Measurements from ENCODE around the gene CTXN1.
A peak's percentile ranks its signal among the peaks of the same experiment; 100 is the strongest.

CTXN1 gene

GRCh38 chr19:7914598-7915045 lies 11.3 kb downstream of the CTXN1 start, which contains the start of gene TGFBR3L (continued):
- peak; percentile 82 for TF ChIP-seq HIC1 (tag by site-specific recombination; IDR thresholded peaks at IDR 0.05)
- no peak for TF ChIP-seq ZNF776 (tag by site-specific recombination; IDR thresholded peaks at IDR 0.05; ENCODE audit: borderline replicate concordance)
- TF ChIP-seq, protein P1, sequence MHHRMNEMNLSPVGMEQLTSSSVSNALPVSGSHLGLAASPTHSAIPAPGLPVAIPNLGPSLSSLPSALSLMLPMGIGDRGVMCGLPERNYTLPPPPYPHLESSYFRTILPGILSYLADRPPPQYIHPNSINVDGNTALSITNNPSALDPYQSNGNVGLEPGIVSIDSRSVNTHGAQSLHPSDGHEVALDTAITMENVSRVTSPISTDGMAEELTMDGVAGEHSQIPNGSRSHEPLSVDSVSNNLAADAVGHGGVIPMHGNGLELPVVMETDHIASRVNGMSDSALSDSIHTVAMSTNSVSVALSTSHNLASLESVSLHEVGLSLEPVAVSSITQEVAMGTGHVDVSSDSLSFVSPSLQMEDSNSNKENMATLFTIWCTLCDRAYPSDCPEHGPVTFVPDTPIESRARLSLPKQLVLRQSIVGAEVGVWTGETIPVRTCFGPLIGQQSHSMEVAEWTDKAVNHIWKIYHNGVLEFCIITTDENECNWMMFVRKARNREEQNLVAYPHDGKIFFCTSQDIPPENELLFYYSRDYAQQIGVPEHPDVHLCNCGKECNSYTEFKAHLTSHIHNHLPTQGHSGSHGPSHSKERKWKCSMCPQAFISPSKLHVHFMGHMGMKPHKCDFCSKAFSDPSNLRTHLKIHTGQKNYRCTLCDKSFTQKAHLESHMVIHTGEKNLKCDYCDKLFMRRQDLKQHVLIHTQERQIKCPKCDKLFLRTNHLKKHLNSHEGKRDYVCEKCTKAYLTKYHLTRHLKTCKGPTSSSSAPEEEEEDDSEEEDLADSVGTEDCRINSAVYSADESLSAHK (tag by site-specific recombination; IDR thresholded peaks at IDR 0.05) = no peak
- peak; percentile 85 for TF ChIP-seq ZBTB48 (tag by site-specific recombination; IDR thresholded peaks at IDR 0.05)
- TF ChIP-seq ZNF184 (tag by site-specific recombination; IDR thresholded peaks at IDR 0.05) = no peak
- no peak for TF ChIP-seq ZSCAN30 (tag by site-specific recombination; IDR thresholded peaks at IDR 0.05)
- TF ChIP-seq ZNF510 (tag by site-specific recombination; IDR thresholded peaks at IDR 0.05; ENCODE audit: insufficient replicate concordance) = no peak
- TF ChIP-seq ZBTB7A (tag by site-specific recombination; IDR thresholded peaks at IDR 0.05; ENCODE audit: low read depth) = no peak
- no peak for TF ChIP-seq ZNF747 (tag by site-specific recombination; IDR thresholded peaks at IDR 0.05)
- TF ChIP-seq, protein P2, sequence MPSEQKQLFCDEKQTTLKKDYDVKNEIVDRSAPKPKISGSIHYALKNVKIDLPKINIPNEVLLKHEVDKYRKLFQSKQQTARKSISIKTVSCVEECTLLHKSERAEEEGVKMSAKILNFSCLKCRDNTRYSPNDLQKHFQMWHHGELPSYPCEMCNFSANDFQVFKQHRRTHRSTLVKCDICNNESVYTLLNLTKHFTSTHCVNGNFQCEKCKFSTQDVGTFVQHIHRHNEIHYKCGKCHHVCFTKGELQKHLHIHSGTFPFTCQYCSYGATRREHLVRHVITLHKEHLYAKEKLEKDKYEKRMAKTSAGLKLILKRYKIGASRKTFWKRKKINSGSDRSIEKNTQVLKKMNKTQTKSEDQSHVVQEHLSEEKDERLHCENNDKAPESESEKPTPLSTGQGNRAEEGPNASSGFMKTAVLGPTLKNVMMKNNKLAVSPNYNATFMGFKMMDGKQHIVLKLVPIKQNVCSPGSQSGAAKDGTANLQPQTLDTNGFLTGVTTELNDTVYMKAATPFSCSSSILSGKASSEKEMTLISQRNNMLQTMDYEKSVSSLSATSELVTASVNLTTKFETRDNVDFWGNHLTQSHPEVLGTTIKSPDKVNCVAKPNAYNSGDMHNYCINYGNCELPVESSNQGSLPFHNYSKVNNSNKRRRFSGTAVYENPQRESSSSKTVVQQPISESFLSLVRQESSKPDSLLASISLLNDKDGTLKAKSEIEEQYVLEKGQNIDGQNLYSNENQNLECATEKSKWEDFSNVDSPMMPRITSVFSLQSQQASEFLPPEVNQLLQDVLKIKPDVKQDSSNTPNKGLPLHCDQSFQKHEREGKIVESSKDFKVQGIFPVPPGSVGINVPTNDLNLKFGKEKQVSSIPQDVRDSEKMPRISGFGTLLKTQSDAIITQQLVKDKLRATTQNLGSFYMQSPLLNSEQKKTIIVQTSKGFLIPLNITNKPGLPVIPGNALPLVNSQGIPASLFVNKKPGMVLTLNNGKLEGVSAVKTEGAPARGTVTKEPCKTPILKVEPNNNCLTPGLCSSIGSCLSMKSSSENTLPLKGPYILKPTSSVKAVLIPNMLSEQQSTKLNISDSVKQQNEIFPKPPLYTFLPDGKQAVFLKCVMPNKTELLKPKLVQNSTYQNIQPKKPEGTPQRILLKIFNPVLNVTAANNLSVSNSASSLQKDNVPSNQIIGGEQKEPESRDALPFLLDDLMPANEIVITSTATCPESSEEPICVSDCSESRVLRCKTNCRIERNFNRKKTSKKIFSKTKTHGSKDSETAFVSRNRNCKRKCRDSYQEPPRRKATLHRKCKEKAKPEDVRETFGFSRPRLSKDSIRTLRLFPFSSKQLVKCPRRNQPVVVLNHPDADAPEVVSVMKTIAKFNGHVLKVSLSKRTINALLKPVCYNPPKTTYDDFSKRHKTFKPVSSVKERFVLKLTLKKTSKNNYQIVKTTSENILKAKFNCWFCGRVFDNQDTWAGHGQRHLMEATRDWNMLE (tag by site-specific recombination; conservative IDR thresholded peaks at IDR 0.05; ENCODE audit: low read depth) = no peak
- peak; percentile 14; the same call in 1 of the 2 replicates for TF ChIP-seq ZIC2 (tag by site-specific recombination; IDR thresholded peaks at IDR 0.05)
- no peak for TF ChIP-seq ZNF501 (tag by site-specific recombination; IDR thresholded peaks at IDR 0.05)
- no peak for TF ChIP-seq ZNF16 (tag by site-specific recombination; IDR thresholded peaks at IDR 0.05; ENCODE audit: low read depth)
- no peak for TF ChIP-seq ZXDB (tag by site-specific recombination; IDR thresholded peaks at IDR 0.05)
- peak; percentile 97 for TF ChIP-seq ZNF600 (tag by site-specific recombination; IDR thresholded peaks at IDR 0.05)
- no peak for TF ChIP-seq ZSCAN16 (tag by site-specific recombination; IDR thresholded peaks at IDR 0.05)
- TF ChIP-seq ELK4 (IDR thresholded peaks at IDR 0.05; ENCODE audit: borderline replicate concordance, low read depth, low read length) = no peak
- no peak for TF ChIP-seq REST (tag by site-specific recombination; IDR thresholded peaks at IDR 0.05)
- no peak for TF ChIP-seq ZNF529 (tag by site-specific recombination; IDR thresholded peaks at IDR 0.05; ENCODE audit: insufficient replicate concordance)
- TF ChIP-seq MEIS1 (CRISPR knock-in tag; IDR thresholded peaks at IDR 0.05; ENCODE audit: borderline replicate concordance) = no peak
- no peak for TF ChIP-seq ZNF596 (tag by site-specific recombination; IDR thresholded peaks at IDR 0.05)
- TF ChIP-seq ZFP3 (tag by site-specific recombination; IDR thresholded peaks at IDR 0.05; ENCODE audit: low read depth) = no peak
- TF ChIP-seq ZNF521 (tag by site-specific recombination; IDR thresholded peaks at IDR 0.05) = no peak
- no peak for TF ChIP-seq KLF10 (tag by site-specific recombination; IDR thresholded peaks at IDR 0.05)
- no peak for TF ChIP-seq GLI4 (tag by site-specific recombination; IDR thresholded peaks at IDR 0.05)
